ENCODE results near the gene SMIM33. TPM values are rescaled to one million over a fixed set of nuclear protein-coding genes. Genes with fewer than 3 reads are reported as not detected.

SMIM33 gene
- total RNA-seq, 1 donor from 2014 or later, result 0.72 TPM

Other genes starting within 250 kb of the SMIM33 start
- gene MATR3, start 177.3 kb upstream of the SMIM33 start, total RNA-seq (ENCODE audit: insufficient read depth, low replicate concordance), result 250 TPM
- 80.4 TPM for gene PAIP2, start 129.2 kb upstream of the SMIM33 start, total RNA-seq (ENCODE audit: insufficient read depth, low replicate concordance)
- not detected for gene SLC23A1, start 87.7 kb upstream of the SMIM33 start, total RNA-seq (ENCODE audit: insufficient read depth, low replicate concordance)
- 1.2 TPM for gene MZB1, start 81.1 kb upstream of the SMIM33 start, total RNA-seq (ENCODE audit: insufficient read depth, low replicate concordance)
- 2.4 TPM for gene PROB1, start 75.9 kb upstream of the SMIM33 start, total RNA-seq (ENCODE audit: insufficient read depth, low replicate concordance)
- gene SPATA24, start 66.9 kb upstream of the SMIM33 start, total RNA-seq (ENCODE audit: insufficient read depth, low replicate concordance), result 7.2 TPM
- gene DNAJC18, start 31.5 kb upstream of the SMIM33 start, total RNA-seq (ENCODE audit: insufficient read depth, low replicate concordance), result 21.2 TPM
- not detected for gene ECSCR, start 8.3 kb upstream of the SMIM33 start, total RNA-seq (ENCODE audit: insufficient read depth, low replicate concordance)
- 26.2 TPM for gene STING1, start 11.8 kb downstream of the SMIM33 start, total RNA-seq (ENCODE audit: insufficient read depth, low replicate concordance)
- gene UBE2D2, start 90.3 kb downstream of the SMIM33 start, total RNA-seq (ENCODE audit: insufficient read depth, low replicate concordance), result 109 TPM
- 81.6 TPM for gene CXXC5, start 177.3 kb downstream of the SMIM33 start, total RNA-seq (ENCODE audit: insufficient read depth, low replicate concordance)